HS-27A (cell line): ENCODE measurements around the gene HSPA1A.
"Not testable (repeated sequence)": the region's sequence is repeated elsewhere in the genome, so short reads cannot be mapped to it uniquely, and the experiment has no call there.

Experiments
- DNase-seq: peaks from one replicate; pipeline ENCODE4 v3.0.0-alpha.2; 2012; ENCODE audit warnings: low read depth, missing footprints

Gene HSPA1A

GRCh38 chr6:31836474-31837368 lies 21.4 kb downstream of the HSPA1A start:
- no peak for DNase-seq

GRCh38 chr6:31837369-31838113 lies 22.2 kb downstream of the HSPA1A start:
- no peak for DNase-seq

- DNase-seq: not testable (repeated sequence)
Observed at GRCh38 chr6:31838114-31838553, 22.8 kb downstream of the HSPA1A start.

- no peak for DNase-seq
Observed at GRCh38 chr6:31838968-31839367, 23.6 kb downstream of the HSPA1A start.

- DNase-seq: not testable (repeated sequence)
Observed at GRCh38 chr6:31839779-31840126, 24.4 kb downstream of the HSPA1A start.

- DNase-seq: no peak
Observed at GRCh38 chr6:31842053-31842452, 26.7 kb downstream of the HSPA1A start.

GRCh38 chr6:31844507-31844906 lies 29.2 kb downstream of the HSPA1A start:
- no peak for DNase-seq

GRCh38 chr6:31847276-31847978 lies 32.1 kb downstream of the HSPA1A start:
- no peak for DNase-seq

GRCh38 chr6:31850765-31851484 lies 35.6 kb downstream of the HSPA1A start:
- DNase-seq: no peak

GRCh38 chr6:31851485-31851832 lies 36.1 kb downstream of the HSPA1A start:
- DNase-seq: no peak

GRCh38 chr6:31851980-31852718 lies 36.8 kb downstream of the HSPA1A start:
- DNase-seq: not testable (repeated sequence)

- not testable (repeated sequence) for DNase-seq
Observed at GRCh38 chr6:31857774-31858173, 42.4 kb downstream of the HSPA1A start.

GRCh38 chr6:31858707-31859106 lies 43.4 kb downstream of the HSPA1A start:
- DNase-seq: no peak

- no peak for DNase-seq
Observed at GRCh38 chr6:31859923-31860322, 44.6 kb downstream of the HSPA1A start.

- no peak for DNase-seq
Observed at GRCh38 chr6:31860349-31860748, 45.0 kb downstream of the HSPA1A start.

GRCh38 chr6:31861150-31861549 lies 45.8 kb downstream of the HSPA1A start:
- DNase-seq: no peak

- DNase-seq: no peak
Observed at GRCh38 chr6:31861919-31862343, 46.6 kb downstream of the HSPA1A start.

- peak; percentile 100 for DNase-seq
Observed at GRCh38 chr6:31862344-31863235, 47.2 kb downstream of the HSPA1A start, which contains the start of gene NEU1. NEU1 (minus strand) TSS chr6:31862821; CDS start chr6:31862776, 45 bp downstream.

GRCh38 chr6:31864123-31864562 lies 48.8 kb downstream of the HSPA1A start:
- DNase-seq: not testable (repeated sequence)

- DNase-seq: no peak
Observed at GRCh38 chr6:31864818-31865204, 49.5 kb downstream of the HSPA1A start.
